Coronary artery (tissue), 2 donors: Measurements from ENCODE around the gene HHAT.

Experiments
- DNase-seq: peaks from one replicate; pipeline ENCODE4 v3.0.0-alpha.2; 2017; ENCODE audit warnings: low spot score
- H3K27ac ChIP-seq, 2 donors: fragments of 200-600 bp; sonication (generic); one replicate each; pipeline ENCODE4 v1.5.1; 2016 to 2019
- H3K4me3 ChIP-seq: fragments of 200-600 bp; sonication (generic); 2 replicates; pipeline ENCODE4 v1.5.1; 2016; ENCODE audit warnings: mild to moderate bottlenecking, moderate library complexity
- CTCF ChIP-seq: fragments of 200-600 bp; sonication (generic); IDR thresholded peaks from one replicate; pipeline ENCODE4 v1.5.1; 2019; ENCODE audit warnings: antibody characterized with exemption

Gene HHAT

DNA sequence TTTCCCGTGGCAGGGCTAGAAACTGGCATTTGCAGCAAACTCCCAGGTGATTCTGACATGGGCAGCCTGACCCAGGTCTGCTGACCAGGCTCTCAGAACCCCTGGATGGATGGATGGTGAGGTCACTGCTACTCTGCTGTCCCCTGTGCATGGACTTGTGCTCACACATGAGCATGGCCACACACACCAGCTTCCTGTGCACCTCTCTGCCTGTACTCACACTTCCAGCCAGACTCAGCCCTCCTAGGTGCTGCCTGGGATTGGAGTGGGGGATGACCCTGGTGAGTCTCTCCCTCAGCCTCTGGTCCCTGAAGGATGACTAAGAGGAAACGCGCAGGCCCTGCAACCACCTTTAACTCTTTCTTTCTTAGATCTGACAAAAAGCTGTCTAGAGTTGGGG is 361.1 kb downstream of the HHAT start:
- Histone ChIP-seq H3K4me3 (no peak overlapping the region), H3K27ac (no peak overlapping the region)
- no peak for DNase-seq
- TF ChIP-seq CTCF = no peak

- no peak overlapping the region for H3K27ac ChIP-seq
- no peak for DNase-seq
- no peak overlapping the region for H3K4me3 ChIP-seq
- TF ChIP-seq CTCF = no peak
These were observed 361.5 kb downstream of the HHAT start for GRCh38 chr1:210690236-210690635.

- no peak for TF ChIP-seq CTCF
- H3K4me3 ChIP-seq = no peak overlapping the region
- DNase-seq = no peak
- no peak overlapping the region for H3K27ac ChIP-seq
These were observed 362.4 kb downstream of the HHAT start for GRCh38 chr1:210691039-210691610.

- DNase-seq = no peak
- no peak for TF ChIP-seq CTCF
- Histone ChIP-seq H3K27ac (no peak overlapping the region), H3K4me3 (no peak overlapping the region)
These were observed 364.1 kb downstream of the HHAT start for GRCh38 chr1:210692796-210693195.

GRCh38 chr1:210695026-210695425 is 366.3 kb downstream of the HHAT start:
- DNase-seq = no peak
- no peak for TF ChIP-seq CTCF
- Histone ChIP-seq H3K27ac (no peak overlapping the region), H3K4me3 (no peak overlapping the region)

GRCh38 chr1:210696709-210697108 is 368.0 kb downstream of the HHAT start:
- Histone ChIP-seq H3K4me3 (no peak overlapping the region), H3K27ac (no peak overlapping the region)
- TF ChIP-seq CTCF = no peak
- DNase-seq = no peak

DNA sequence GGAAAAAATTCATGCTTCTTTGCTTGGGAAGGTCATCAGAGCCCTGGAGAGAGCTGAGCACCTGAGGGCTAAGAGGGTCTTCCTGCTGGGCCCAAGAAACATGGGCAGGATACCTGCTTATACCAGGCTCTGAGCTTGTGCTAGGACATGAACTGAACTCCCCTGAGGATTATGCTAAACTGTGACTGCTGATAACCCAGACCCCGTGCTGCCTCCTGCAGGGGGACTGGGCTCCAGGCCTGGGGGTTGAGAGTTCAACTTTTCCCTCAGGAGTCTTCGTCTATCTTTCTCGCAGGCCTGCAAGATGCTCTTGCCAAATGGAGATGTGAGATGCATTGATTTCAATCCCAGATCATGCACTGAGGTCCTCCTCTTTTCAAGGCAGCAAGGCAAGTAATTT is 368.5 kb downstream of the HHAT start:
- no peak overlapping the region for H3K27ac ChIP-seq
- no peak for TF ChIP-seq CTCF
- no peak for DNase-seq
- H3K4me3 ChIP-seq = no peak overlapping the region
